Upper lobe of right lung (tissue), 1 donor: ENCODE data around the gene CYCS. TPM values are rescaled to one million over a fixed set of nuclear protein-coding genes. Genes with fewer than 3 reads are reported as not detected.

ENCODE experiments used
- ATAC-seq: fragments of 200-7000 bp; cut with Tn5 transposase; one replicate; pipeline ENCODE4 v1.9.1; 2020; ENCODE audit warnings: mild to moderate bottlenecking, moderate library complexity
- DNase-seq: peaks from one replicate; pipeline ENCODE4 v3.0.0-alpha.2; 2020
- H3K27ac ChIP-seq: fragments of 200-600 bp; one replicate; pipeline ENCODE4 v1.8.0; 2022
- H3K27me3 ChIP-seq: fragments of 200-600 bp; one replicate; pipeline ENCODE4 v1.8.0; 2022; ENCODE audit warnings: mild to moderate bottlenecking
- H3K36me3 ChIP-seq: fragments of 200-600 bp; one replicate; pipeline ENCODE4 v1.8.0; 2022
- H3K4me1 ChIP-seq: fragments of 200-600 bp; one replicate; pipeline ENCODE4 v1.8.0; 2022
- H3K4me3 ChIP-seq: fragments of 200-600 bp; one replicate; pipeline ENCODE4 v1.8.0; 2022; ENCODE audit warnings: mild to moderate bottlenecking
- H3K9me3 ChIP-seq: fragments of 200-600 bp; one replicate; pipeline ENCODE4 v1.8.0; 2022
- CTCF ChIP-seq: fragments of 200-600 bp; IDR thresholded peaks from one replicate; pipeline ENCODE4 v1.8.0; 2022; ENCODE audit warnings: antibody characterized with exemption
- intact Hi-C: fragments of 100-400 bp; cut with DNase I; formaldehyde crosslinking; loops from one replicate; pipeline ENCODE4 v1.11.0; 2022
- long read RNA-seq: library from polyadenylated mRNA; unstranded; transcript quantifications from one replicate; pipeline ENCODE4 v2.0.0, GENCODE V29; 2021
- total RNA-seq: library from RNA; stranded (reverse); fragmentation: NEBNext Ultra II Directional; extraction: Animal tissue kit (Norgen Biotek cat#: 25700); gene quantifications from one replicate; pipeline ENCODE4 v1.2.1, GENCODE V29; 2021
- donor health status: DM: no; HTN: yes; CAD: no; lungs with severe emphysema.

The CYCS gene
- 72.8 TPM for total RNA-seq
- long read RNA-seq, full-length matches to known transcripts: 42 of 44 reads
- long read RNA-seq, partial matches to known transcripts: 0 of 44 reads
- long read RNA-seq, other reads (novel, unspliced or antisense): 2 of 44 reads

GRCh38 chr7:25125137-25125946 is at the start of gene CYCS:
Gene CYCS, minus strand, starts transcription at chr7:25125260. Its CDS starts 1,141 bp downstream, at chr7:25124119.
- Histone ChIP-seq H3K36me3 (peaks cover 29% of the 10 kb centered on the region), H3K9me3 (no peaks in the 10 kb centered on the region), H3K27me3 (no peaks in the 10 kb centered on the region), H3K4me1 (peaks cover 7% of the 10 kb centered on the region), H3K27ac (peak within 1 kb of the TSS; percentile 95), H3K4me3 (peak within 1 kb of the TSS; percentile 86)
- intact Hi-C loops: no loop called here
- DNase-seq (peak; percentile 100), ATAC-seq (peak; percentile 98)
- no peak for TF ChIP-seq CTCF

DNA sequence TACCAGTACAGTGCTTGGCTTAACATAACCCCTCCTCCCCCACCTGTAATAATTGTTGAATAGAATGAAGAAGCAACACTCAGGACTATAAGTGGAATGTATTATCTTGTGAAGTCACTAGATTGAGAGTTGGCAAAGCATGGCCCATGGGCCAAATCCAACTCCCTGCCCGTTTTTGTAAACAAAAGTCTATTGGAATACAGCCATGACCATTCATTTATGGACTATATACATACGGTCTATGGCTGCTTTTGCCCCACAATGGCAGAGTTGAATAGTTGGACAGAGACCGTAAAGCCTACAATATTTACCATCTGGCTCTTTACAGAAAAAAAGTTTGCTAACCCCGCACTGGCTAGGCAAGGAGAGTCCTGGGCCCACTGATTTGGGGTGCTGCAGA is 48.1 kb upstream of the CYCS start:
- ATAC-seq: no peak
- intact Hi-C loops: no loop called here
- no peak for TF ChIP-seq CTCF
- Histone ChIP-seq H3K4me3 (no peak overlapping the region), H3K36me3 (no peaks in the 10 kb centered on the region), H3K4me1 (no peaks in the 10 kb centered on the region), H3K27me3 (no peaks in the 10 kb centered on the region), H3K9me3 (no peaks in the 10 kb centered on the region), H3K27ac (no peak overlapping the region)
- DNase-seq: no peak

DNA sequence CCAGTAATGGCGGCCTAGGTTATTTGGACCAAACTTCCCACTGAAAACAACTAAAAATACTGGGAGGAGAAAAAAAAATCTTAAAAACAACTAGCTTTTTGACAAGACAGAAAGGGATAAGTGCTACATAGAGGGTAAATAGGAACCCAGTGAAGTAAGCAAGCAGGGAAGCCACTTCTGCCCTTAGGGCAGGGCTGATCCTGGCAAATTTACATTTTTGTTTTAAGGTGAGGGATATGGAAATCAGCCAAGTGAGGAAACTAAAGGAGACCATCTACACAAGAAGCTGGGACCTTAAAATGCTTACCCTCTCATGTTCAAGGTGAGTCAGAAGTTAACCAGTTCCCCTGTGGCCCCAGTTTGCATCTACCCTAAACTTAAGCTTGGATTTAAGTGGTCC is 46.5 kb upstream of the CYCS start:
- intact Hi-C loops: no loop called here
- Histone ChIP-seq H3K27me3 (no peaks in the 10 kb centered on the region), H3K4me1 (no peaks in the 10 kb centered on the region), H3K4me3 (no peak overlapping the region), H3K9me3 (no peaks in the 10 kb centered on the region), H3K27ac (no peak overlapping the region), H3K36me3 (no peaks in the 10 kb centered on the region)
- ATAC-seq: no peak
- DNase-seq: no peak
- TF ChIP-seq CTCF: no peak

DNA sequence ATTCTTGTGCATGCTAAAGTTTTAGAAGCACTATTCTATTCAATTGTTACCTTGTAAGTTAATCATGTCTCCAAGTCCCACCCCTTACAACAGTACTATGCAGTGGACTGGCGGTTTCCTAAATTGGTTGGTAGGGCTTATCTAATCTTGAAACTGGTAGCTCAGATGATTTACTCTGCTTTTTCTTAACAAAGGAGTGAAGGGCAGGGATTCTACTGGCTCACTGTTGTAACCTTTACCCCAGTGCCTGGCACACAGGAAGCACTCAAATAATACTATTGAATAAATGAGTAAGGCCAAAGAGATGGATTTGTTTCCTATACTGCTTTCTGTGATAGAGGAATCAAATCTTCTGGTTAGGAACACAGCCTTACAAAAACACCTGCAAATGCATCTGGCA is 46.0 kb upstream of the CYCS start:
- ATAC-seq (no peak), DNase-seq (no peak)
- TF ChIP-seq CTCF: no peak
- H3K27ac ChIP-seq: no peak overlapping the region
- H3K9me3 ChIP-seq: no peaks in the 10 kb centered on the region
- H3K27me3 ChIP-seq: no peaks in the 10 kb centered on the region
- no peak overlapping the region for H3K4me3 ChIP-seq
- no peaks in the 10 kb centered on the region for H3K4me1 ChIP-seq
- H3K36me3 ChIP-seq: no peaks in the 10 kb centered on the region
- intact Hi-C loops: no loop called here

- ATAC-seq: no peak
- intact Hi-C loops: no loop called here
- TF ChIP-seq CTCF: no peak
- H3K36me3 ChIP-seq: no peaks in the 10 kb centered on the region
- H3K4me1 ChIP-seq: no peaks in the 10 kb centered on the region
- no peak for DNase-seq
- H3K27me3 ChIP-seq: no peaks in the 10 kb centered on the region
- no peak overlapping the region for H3K4me3 ChIP-seq
- H3K27ac ChIP-seq: no peak overlapping the region
- no peaks in the 10 kb centered on the region for H3K9me3 ChIP-seq
Measured at GRCh38 chr7:25169683-25170082, 44.6 kb upstream of the CYCS start.
